Testis (tissue), 3 donors: Measurements from ENCODE around the gene MCF2L. TPM values are rescaled to one million over a fixed set of nuclear protein-coding genes. Genes with fewer than 3 reads are reported as not detected.
"Not testable (repeated sequence)": the region's sequence is repeated elsewhere in the genome, so short reads cannot be mapped to it uniquely, and the experiment has no call there.

ENCODE experiments used
- DNase-seq: peaks from one replicate; pipeline ENCODE4 v3.0.0-alpha.2; 2019
- H3K27ac ChIP-seq, 2 donors: fragments of 200-600 bp; sonication (generic); one replicate each; pipeline ENCODE4 v1.5.1; 2019
- H3K27me3 ChIP-seq: fragments of 200-600 bp; sonication (generic); one replicate; pipeline ENCODE4 v1.5.1; 2019
- H3K36me3 ChIP-seq: fragments of 200-600 bp; sonication (generic); one replicate; pipeline ENCODE4 v1.5.1; 2017; ENCODE audit warnings: low read depth; ENCODE audit errors: missing control alignments
- H3K4me1 ChIP-seq: fragments of 200-600 bp; sonication (generic); one replicate; pipeline ENCODE4 v1.5.1; 2019
- H3K4me3 ChIP-seq, 2 donors: fragments of 200-600 bp; sonication (generic); one replicate each; pipeline ENCODE4 v1.5.1; 2017 to 2019
- H3K9me3 ChIP-seq: fragments of 200-600 bp; sonication (generic); one replicate; pipeline ENCODE4 v1.5.1; 2017
- POLR2A ChIP-seq: fragments of 450-650 bp; IDR thresholded peaks from one replicate; pipeline ENCODE4 v1.6.1; 2017; ENCODE audit warnings: antibody characterized with exemption, mild to moderate bottlenecking, moderate library complexity
- WGBS, 2 donors: methylation state at CpG; one replicate each; pipeline ENCODE4 v1.1.5; 2018; 5-methylcytosine and 5-hydroxymethylcytosine counted together
- intact Hi-C: fragments of 100-400 bp; cut with DNase I; formaldehyde crosslinking; loops from one replicate; pipeline ENCODE4 v1.15.1; 2023; ENCODE audit warnings: low total_unique reads
- polyA plus RNA-seq: library from polyadenylated mRNA; stranded (reverse); fragments of 350-450 nt; fragmentation: Illumina TruSeq; extraction: RNeasy Lipid Tissue Mini Kit (QIAGEN cat#74804); gene quantifications from one replicate; pipeline ENCODE4 v1.2.3, GENCODE V29; 2014; ENCODE audit warnings: low read depth, low replicate concordance; ENCODE audit not compliant: insufficient read depth
- total RNA-seq, 2 donors: library from RNA; depleted of rRNA; stranded (reverse); fragments of >200 nt; gene quantifications; one replicate each; pipeline ENCODE4 v1.2.3, GENCODE V29; 2016
- TF ChIP-seq, protein P1 (sequence below), 3 experiments: fragments of 450-650 bp in 2 of 3; fragments of 200-600 bp in 1 of 3; sonication (generic) in 1 of 3; IDR thresholded peaks; one replicate each; pipeline ENCODE4 v1.5.1; 2016 to 2019; ENCODE audit warnings: antibody characterized with exemption in 3 of 3, mild to moderate bottlenecking in 2 of 3, moderate library complexity in 1 of 3

MCF2L gene
- total and polyA plus RNA-seq, 3 donors from 2014 or later: 5.0 to 17.6 (median 14.6) TPM

DNA sequence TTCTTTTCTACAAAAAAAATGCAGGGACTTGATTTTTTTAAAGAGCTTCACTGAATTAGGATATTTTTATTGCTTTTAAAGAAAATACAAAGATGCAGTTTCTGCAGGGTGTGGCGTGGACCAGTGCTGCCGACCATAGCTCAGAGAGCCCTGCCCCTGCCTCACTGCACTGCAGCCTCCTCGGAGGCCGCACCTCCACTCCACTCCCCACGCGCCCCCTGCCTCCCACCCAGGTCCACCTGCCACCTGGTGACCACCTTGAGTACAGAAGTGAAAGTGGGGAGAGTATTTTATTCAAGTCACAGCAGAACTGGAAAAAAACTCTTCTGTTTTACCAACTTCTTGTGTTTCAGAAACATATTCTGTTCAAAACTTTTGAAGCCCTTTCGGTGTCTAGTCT lies 128.6 kb downstream of the MCF2L start:
- no peak for DNase-seq
- no peak overlapping the region for H3K27ac ChIP-seq
- WGBS, 2 donors: 73 to 79% methylated on average over 7 of the region's 7 CpGs
- H3K4me3 ChIP-seq: no peak overlapping the region
- intact Hi-C loops: no loop called here
- no peaks in the 10 kb centered on the region for H3K27me3 ChIP-seq
- no peak for TF ChIP-seq POLR2A
- TF ChIP-seq, protein P1, sequence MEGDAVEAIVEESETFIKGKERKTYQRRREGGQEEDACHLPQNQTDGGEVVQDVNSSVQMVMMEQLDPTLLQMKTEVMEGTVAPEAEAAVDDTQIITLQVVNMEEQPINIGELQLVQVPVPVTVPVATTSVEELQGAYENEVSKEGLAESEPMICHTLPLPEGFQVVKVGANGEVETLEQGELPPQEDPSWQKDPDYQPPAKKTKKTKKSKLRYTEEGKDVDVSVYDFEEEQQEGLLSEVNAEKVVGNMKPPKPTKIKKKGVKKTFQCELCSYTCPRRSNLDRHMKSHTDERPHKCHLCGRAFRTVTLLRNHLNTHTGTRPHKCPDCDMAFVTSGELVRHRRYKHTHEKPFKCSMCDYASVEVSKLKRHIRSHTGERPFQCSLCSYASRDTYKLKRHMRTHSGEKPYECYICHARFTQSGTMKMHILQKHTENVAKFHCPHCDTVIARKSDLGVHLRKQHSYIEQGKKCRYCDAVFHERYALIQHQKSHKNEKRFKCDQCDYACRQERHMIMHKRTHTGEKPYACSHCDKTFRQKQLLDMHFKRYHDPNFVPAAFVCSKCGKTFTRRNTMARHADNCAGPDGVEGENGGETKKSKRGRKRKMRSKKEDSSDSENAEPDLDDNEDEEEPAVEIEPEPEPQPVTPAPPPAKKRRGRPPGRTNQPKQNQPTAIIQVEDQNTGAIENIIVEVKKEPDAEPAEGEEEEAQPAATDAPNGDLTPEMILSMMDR (IDR thresholded peaks at IDR 0.05): no peak
- H3K4me1 ChIP-seq: no peaks in the 10 kb centered on the region
- H3K36me3 ChIP-seq: no peaks in the 10 kb centered on the region
- no peaks in the 10 kb centered on the region for H3K9me3 ChIP-seq

- no peaks in the 10 kb centered on the region for H3K36me3 ChIP-seq
- intact Hi-C loops: no loop called here
- no peak overlapping the region for H3K27ac ChIP-seq
- H3K27me3 ChIP-seq: no peaks in the 10 kb centered on the region
- H3K4me1 ChIP-seq: no peaks in the 10 kb centered on the region
- H3K4me3 ChIP-seq: no peak overlapping the region
- TF ChIP-seq POLR2A: no peak
- TF ChIP-seq, protein P1 (IDR thresholded peaks at IDR 0.05): no peak
- DNase-seq: no peak
- no peaks in the 10 kb centered on the region for H3K9me3 ChIP-seq
- 88 to 89% methylated on average over 30 of the region's 30 CpGs for WGBS, 2 donors
Measured at GRCh38 chr13:113098162-113098732, 129.2 kb downstream of the MCF2L start.

DNA sequence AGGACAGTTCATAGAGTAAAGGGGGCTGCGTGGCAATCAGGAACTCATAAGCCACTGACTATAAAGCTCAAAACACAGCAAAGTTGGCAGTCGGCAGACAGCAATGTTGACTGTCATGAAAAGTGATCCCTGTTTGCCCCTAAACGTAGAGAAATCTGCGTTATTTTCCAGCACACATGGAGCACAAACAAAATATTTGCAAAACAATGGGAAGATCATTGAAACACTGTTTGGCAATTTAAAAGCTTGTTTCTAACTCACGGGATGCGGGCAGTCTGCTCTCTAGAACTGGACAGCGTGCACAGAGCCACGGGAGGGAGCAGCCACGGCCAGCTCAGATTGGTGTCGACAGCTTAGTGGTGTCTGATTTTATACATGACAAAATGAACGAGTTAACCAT lies 130.1 kb downstream of the MCF2L start:
- intact Hi-C loops: no loop called here

DNA sequence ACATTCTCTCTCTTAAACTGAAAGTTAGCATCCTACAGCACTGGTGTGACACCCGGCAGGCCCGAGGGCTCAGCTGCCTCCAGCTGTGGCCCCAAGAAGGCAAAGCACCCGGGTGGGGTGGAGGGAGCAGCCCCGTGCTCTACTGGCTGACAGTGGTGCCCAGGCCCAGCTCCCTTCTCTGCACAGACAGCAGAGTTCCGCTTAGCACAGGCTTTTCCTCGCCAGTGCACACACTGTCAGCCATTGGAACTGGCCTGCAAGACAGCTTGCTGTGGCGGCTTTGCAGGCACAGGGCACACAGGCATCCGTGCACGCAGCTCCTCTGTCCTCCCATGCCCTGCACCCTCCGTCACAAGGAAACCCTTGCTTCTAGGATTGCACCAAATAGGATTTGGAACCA lies 133.3 kb downstream of the MCF2L start:
- H3K9me3 ChIP-seq, H3K27me3 ChIP-seq, H3K4me1 ChIP-seq, intact Hi-C loops, DNase-seq, H3K4me3 ChIP-seq, H3K27ac ChIP-seq, H3K36me3 ChIP-seq: not testable (repeated sequence)
- WGBS, 2 donors: 75 to 85% methylated on average over 8 to 10 of the region's 10 CpGs

More for the DNA sequence above, 130.1 kb downstream of the MCF2L start:
- H3K36me3 ChIP-seq: no peaks in the 10 kb centered on the region
- H3K9me3 ChIP-seq: no peaks in the 10 kb centered on the region
- WGBS, 2 donors: 90 to 92% methylated on average over 11 of the region's 11 CpGs
- H3K27me3 ChIP-seq: no peaks in the 10 kb centered on the region
- H3K4me3 ChIP-seq: no peak overlapping the region
- H3K27ac ChIP-seq: no peak overlapping the region
- H3K4me1 ChIP-seq: no peaks in the 10 kb centered on the region
- TF ChIP-seq, protein P1 (IDR thresholded peaks at IDR 0.05): no peak
- no peak for TF ChIP-seq POLR2A
- DNase-seq: no peak

- Histone ChIP-seq H3K4me3 (no peak overlapping the region), H3K27me3 (no peaks in the 10 kb centered on the region), H3K36me3 (no peaks in the 10 kb centered on the region), H3K9me3 (no peaks in the 10 kb centered on the region), H3K4me1 (no peaks in the 10 kb centered on the region), H3K27ac (no peak overlapping the region)
- no peak for TF ChIP-seq POLR2A
- TF ChIP-seq, protein P1 (IDR thresholded peaks at IDR 0.05): no peak
- no peak for DNase-seq
- intact Hi-C loops: no loop called here
- 91 to 98% methylated on average over 12 of the region's 12 CpGs for WGBS, 2 donors
Measured at GRCh38 chr13:113102727-113103126, 133.7 kb downstream of the MCF2L start.
